IMR-90 (cell line): ENCODE measurements around the gene KDM3A. TPM values are rescaled to one million over a fixed set of nuclear protein-coding genes. Genes with fewer than 3 reads are reported as not detected.
A peak's percentile ranks its signal among the peaks of the same experiment; 100 is the strongest.

Source experiments
- ATAC-seq: fragments of 200-7000 bp; cut with Tn5 transposase; 2 replicates; pipeline ENCODE4 v1.9.1; 2020; ENCODE audit warnings: low read depth, mild to moderate bottlenecking, moderate library complexity
- BruUV-seq: library from RNA; stranded (reverse); fragments of 400-500 nt; replicated peaks from 2 replicates; lab custom pipeline; 2021; lab: Mats Ljungman, UMichigan
- CTCF ChIA-PET: fragments of 300-600 bp; formaldehyde crosslinking; extraction: SDS; loops from one replicate; lab custom pipeline; 2021; ENCODE audit warnings: antibody characterized with exemption; lab: Yijun Ruan, JAX
- POLR2A ChIA-PET: fragments of 300-600 bp; sonication (Branson Sonifier 250); formaldehyde crosslinking; loops from one replicate; lab custom pipeline; 2022; ENCODE audit warnings: antibody characterized with exemption; ENCODE audit not compliant: unreplicated experiment; lab: Charles Lee
- DNase-seq: peaks from one replicate; pipeline ENCODE4 v3.0.0; 2013
- H2AFZ ChIP-seq: replicated peaks from 2 replicates; pipeline ENCODE3; 2013; ENCODE audit warnings: low read length, mild to moderate bottlenecking; ENCODE audit not compliant: poor library complexity
- H2AK5ac ChIP-seq: 2 replicates; pipeline ENCODE4 v1.6.1; 2013; ENCODE audit warnings: low read depth, low read length, inconsistent platforms
- H2AK9ac ChIP-seq: replicated peaks from 2 replicates; pipeline ENCODE3; 2013; ENCODE audit warnings: mild to moderate bottlenecking, low read depth, low read length, moderate library complexity; ENCODE audit not compliant: poor library complexity
- H2BK120ac ChIP-seq: 2 replicates; pipeline ENCODE4 v1.6.1; 2013; ENCODE audit warnings: low read depth, low read length, inconsistent platforms
- H2BK15ac ChIP-seq: 3 replicates; pipeline ENCODE4 v1.6.1; 2013; ENCODE audit warnings: low read depth, low read length, inconsistent platforms
- H2BK20ac ChIP-seq: 2 replicates; pipeline ENCODE4 v1.6.1; 2013; ENCODE audit warnings: low read depth, mild to moderate bottlenecking, inconsistent platforms, low read length, moderate library complexity
- H2BK5ac ChIP-seq: 2 replicates; pipeline ENCODE4 v1.6.1; 2013; ENCODE audit warnings: mild to moderate bottlenecking, low read depth, low read length, inconsistent platforms; ENCODE audit not compliant: poor library complexity, severe bottlenecking
- H3K14ac ChIP-seq: replicated peaks from 2 replicates; pipeline ENCODE4 v1.6.1; 2013; ENCODE audit warnings: low read depth, low read length, inconsistent platforms
- H3K18ac ChIP-seq: 2 replicates; pipeline ENCODE4 v1.6.1; 2013; ENCODE audit warnings: low read depth, low read length, control low read depth
- H3K23ac ChIP-seq: 2 replicates; pipeline ENCODE4 v1.6.1; 2013; ENCODE audit warnings: low read depth, low read length, inconsistent platforms
- H3K27ac ChIP-seq: 2 replicates; pipeline ENCODE4 v1.5.1; 2013; ENCODE audit warnings: mild to moderate bottlenecking, control low read depth, low read length; ENCODE audit not compliant: insufficient read depth
- H3K27me3 ChIP-seq: 2 replicates; pipeline ENCODE4 v1.6.1; 2013; ENCODE audit warnings: low read length; ENCODE audit not compliant: control insufficient read depth, insufficient read depth
- H3K36me3 ChIP-seq: 2 replicates; pipeline ENCODE4 v1.6.1; 2013; ENCODE audit warnings: low read length, mixed read lengths; ENCODE audit not compliant: control insufficient read depth, insufficient read depth
- H3K4ac ChIP-seq: 2 replicates; pipeline ENCODE4 v1.6.1; 2013; ENCODE audit warnings: low read depth, low read length, inconsistent platforms
- H3K4me1 ChIP-seq: 2 replicates; pipeline ENCODE4 v1.6.1; 2013; ENCODE audit warnings: low read length, mixed read lengths; ENCODE audit not compliant: control insufficient read depth, insufficient read depth
- H3K4me2 ChIP-seq: 2 replicates; pipeline ENCODE4 v1.6.1; 2013; ENCODE audit warnings: low read depth, mild to moderate bottlenecking, control low read depth, low read length, moderate library complexity
- H3K4me3 ChIP-seq: 2 replicates; pipeline ENCODE4 v1.5.1; 2013; ENCODE audit warnings: low read depth, mild to moderate bottlenecking, control low read depth, low read length, moderate library complexity; ENCODE audit not compliant: insufficient read depth
- H3K56ac ChIP-seq: 2 replicates; pipeline ENCODE4 v1.6.1; 2013; ENCODE audit warnings: low read length, inconsistent platforms; ENCODE audit not compliant: insufficient read depth; ENCODE audit errors: extremely low read depth
- H3K79me1 ChIP-seq, 2 experiments: 2 replicates each; pipeline ENCODE4 v1.6.1; 2013; ENCODE audit warnings: low read length in 2 of 2, inconsistent platforms in 1 of 2, low read depth in 1 of 2
- H3K9ac ChIP-seq: 2 replicates; pipeline ENCODE4 v1.6.1; 2013; ENCODE audit warnings: low read depth, low read length, control low read depth
- H3K9me1 ChIP-seq: 2 replicates; pipeline ENCODE4 v1.6.1; 2013; ENCODE audit warnings: low read length, inconsistent platforms; ENCODE audit not compliant: insufficient read depth
- H3K9me3 ChIP-seq: 2 replicates; pipeline ENCODE4 v1.6.1; 2013; ENCODE audit warnings: low read length; ENCODE audit not compliant: control insufficient read depth, insufficient read depth
- H4K20me1 ChIP-seq: 2 replicates; pipeline ENCODE4 v1.6.1; 2013; ENCODE audit warnings: low read length, inconsistent platforms; ENCODE audit not compliant: insufficient read depth
- H4K5ac ChIP-seq: 2 replicates; pipeline ENCODE4 v1.6.1; 2013; ENCODE audit warnings: mild to moderate bottlenecking, low read depth, low read length, control low read depth
- H4K8ac ChIP-seq, 2 experiments: 2 replicates each; pipeline ENCODE4 v1.6.1; 2013; ENCODE audit warnings: low read depth in 2 of 2, low read length in 2 of 2, control low read depth in 1 of 2, inconsistent platforms in 1 of 2
- H4K91ac ChIP-seq: 2 replicates; pipeline ENCODE4 v1.6.1; 2013; ENCODE audit warnings: low read depth, low read length, inconsistent platforms; ENCODE audit not compliant: insufficient read depth
- CEBPB ChIP-seq: IDR thresholded peaks from 2 replicates; pipeline ENCODE4 v1.6.1; 2012; ENCODE audit warnings: low read depth, low read length, improper control_type of control experiment
- CTCF ChIP-seq: conservative IDR thresholded peaks from 2 replicates; pipeline ENCODE4 v1.5.1; 2012; ENCODE audit warnings: mild to moderate bottlenecking, low read depth, low read length, improper control_type of control experiment
- FOS ChIP-seq: fragments of 150-350 bp; IDR thresholded peaks from 2 replicates; pipeline ENCODE4 v1.6.1; 2016; ENCODE audit warnings: low read depth, low read length
- MAFK ChIP-seq: IDR thresholded peaks from 2 replicates; pipeline ENCODE4 v1.6.1; 2012; ENCODE audit warnings: low read depth, low read length, improper control_type of control experiment
- dilution Hi-C: fragments of 300-500 bp; cut with HindIII; formaldehyde crosslinking; loops from one replicate; pipeline ENCODE4 v1.14.3; 2018; ENCODE audit warnings: low sequenced_read_pairs; ENCODE audit not compliant: unreplicated experiment
- in situ Hi-C: fragments of 300-500 bp; cut with MboI; formaldehyde crosslinking; loops from 3 replicates; pipeline ENCODE4 v1.14.3; 2019; ENCODE audit warnings: low sequenced_read_pairs, inconsistent platforms, mixed read lengths
- intact Hi-C: fragments of 100-400 bp; cut with micrococcal nuclease; formaldehyde crosslinking; loops from 2 replicates; pipeline ENCODE4 v1.10.0; 2022
- polyA plus RNA-seq, 3 experiments: library from polyadenylated mRNA; depleted of rRNA; stranded (reverse); fragments of >200 nt; gene quantifications; 2 replicates each; pipeline ENCODE4 v1.2.3, GENCODE V29; 2012; ENCODE audit warnings: low replicate concordance in 1 of 3
- total RNA-seq: library from RNA; depleted of rRNA; stranded (reverse); fragments of >200 nt; gene quantifications from 2 replicates; pipeline ENCODE4 v1.2.3, GENCODE V29; 2012

The KDM3A gene
- total and polyA plus RNA-seq, 2 of the 4 experiments (the other 2 are of a cell fraction), result 24.8 to 33.3 TPM

GRCh38 chr2:86476092-86476491 is 34.9 kb downstream of the KDM3A start:
- Histone ChIP-seq H3K4me2 (no peak overlapping the region), H2AFZ (no peak overlapping the region), H3K27ac (no peak overlapping the region), H2BK20ac (no peak overlapping the region), H2BK120ac (no peak overlapping the region), H3K79me1 (peaks cover 26 to 43% of the 10 kb centered on the region in 2 experiments), H4K8ac (no peak overlapping the region), H3K27me3 (no peaks in the 10 kb centered on the region), H4K91ac (no peak overlapping the region), H3K9ac (no peak overlapping the region), H4K20me1 (peaks cover 11% of the 10 kb centered on the region), H2AK9ac (no peak overlapping the region), H4K5ac (no peak overlapping the region), H3K4me3 (no peak overlapping the region), H2BK5ac (peak overlapping the region; percentile 33), H3K56ac (no peak overlapping the region), H3K23ac (no peak overlapping the region), H2BK15ac (no peak overlapping the region), H3K36me3 (peaks cover 52% of the 10 kb centered on the region), H3K18ac (no peak overlapping the region), H3K4ac (no peak overlapping the region), H3K14ac (no peak overlapping the region), H3K9me3 (no peaks in the 10 kb centered on the region), H2AK5ac (no peak overlapping the region), H3K4me1 (peaks cover 6% of the 10 kb centered on the region; the same call in 1 of the 2 replicates), H3K9me1 (0 out of 2 replicates have a peak, but pooled peaks cover 4% of the 10 kb centered on the region)
- no peak for TF ChIP-seq CTCF
- peak; percentile 46; the same call in 1 of the 2 replicates for TF ChIP-seq FOS
- peak; percentile 74 for TF ChIP-seq MAFK
- TF ChIP-seq CEBPB, result peak; percentile 20; the same call in 1 of the 2 replicates
- ChIA-PET CTCF (no interaction called here), POLR2A (no interaction called here)
- peak; percentile 83 for DNase-seq
- in situ Hi-C loops (no loop called here), intact Hi-C loops (loop anchor here (5.0 kb wide), 3 partner anchors 34 to 254 kb away; partner anchors contain the start of genes KDM3A and RNF103), dilution Hi-C loops (no loop called here)
- peak; percentile 67 for ATAC-seq
- no TSS peak for BruUV-seq
